GM19463 (cell line): ENCODE data around the gene AKR1C1.
"Not testable (repeated sequence)": the region's sequence is repeated elsewhere in the genome, so short reads cannot be mapped to it uniquely, and the experiment has no call there.

Experiments used
- ATAC-seq: cut with Tn5 transposase; IDR thresholded peaks from one replicate; pipeline ENCODE4 v1.9.1; 2021; ENCODE audit warnings: mild to moderate bottlenecking, moderate library complexity; ENCODE audit not compliant: unreplicated experiment

The AKR1C1 gene

GRCh38 chr10:5013385-5013784 is 50.2 kb downstream of the AKR1C1 start:
- ATAC-seq = no peak

- not testable (repeated sequence) for ATAC-seq
Observed at GRCh38 chr10:5014200-5014910, 51.1 kb downstream of the AKR1C1 start.

GRCh38 chr10:5014936-5015335 is 51.7 kb downstream of the AKR1C1 start:
- ATAC-seq = no peak

DNA sequence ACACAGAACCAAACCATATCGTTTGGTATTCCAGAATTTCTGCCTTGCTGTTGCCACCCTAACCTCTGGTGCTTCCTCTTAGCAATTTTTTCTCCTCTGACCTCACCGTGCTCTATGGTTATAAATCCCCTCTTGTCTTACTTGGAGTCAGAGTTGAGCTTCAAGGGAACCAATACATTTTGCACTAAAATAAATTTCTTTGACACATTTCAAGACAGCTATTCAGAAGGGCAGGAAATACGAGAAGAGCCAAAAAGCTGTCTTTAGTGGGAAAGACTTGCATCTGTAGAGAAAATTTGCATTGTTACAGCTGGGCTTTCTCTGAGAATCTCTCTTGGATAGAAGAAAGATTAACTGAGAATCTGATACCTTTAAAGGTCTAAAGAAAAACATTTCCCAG is 54.9 kb downstream of the AKR1C1 start:
- no peak for ATAC-seq

GRCh38 chr10:5018671-5019277 is 55.6 kb downstream of the AKR1C1 start:
- not testable (repeated sequence) for ATAC-seq

- not testable (repeated sequence) for ATAC-seq
Observed at GRCh38 chr10:5019770-5020612, 56.8 kb downstream of the AKR1C1 start.

GRCh38 chr10:5021624-5022290 is 58.5 kb downstream of the AKR1C1 start:
- not testable (repeated sequence) for ATAC-seq

- no peak for ATAC-seq
Observed at GRCh38 chr10:5023177-5023805, 60.1 kb downstream of the AKR1C1 start.

- ATAC-seq = not testable (repeated sequence)
Observed at GRCh38 chr10:5025461-5025881, 62.3 kb downstream of the AKR1C1 start.

DNA sequence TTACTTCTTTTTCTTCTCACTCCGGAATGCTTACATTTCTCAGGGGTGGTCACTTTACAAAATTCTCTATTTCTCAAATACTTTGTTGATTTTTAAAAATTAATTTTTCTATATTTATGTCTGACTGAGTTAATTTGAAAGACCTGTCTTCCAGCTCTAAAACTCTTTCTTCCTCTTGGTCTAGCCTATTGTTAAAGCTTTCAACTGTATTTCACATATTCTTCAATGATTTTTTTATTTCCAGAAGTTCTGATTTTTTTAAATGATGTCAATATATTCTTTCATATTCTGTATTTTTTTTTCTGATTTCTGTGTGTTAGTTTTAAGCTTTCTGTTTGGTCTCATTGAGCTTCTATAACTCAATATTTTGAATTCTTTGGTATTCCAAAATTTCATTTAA is 67.8 kb downstream of the AKR1C1 start:
- ATAC-seq = no peak

GRCh38 chr10:5031588-5031987 is 68.4 kb downstream of the AKR1C1 start:
- ATAC-seq = not testable (repeated sequence)

GRCh38 chr10:5032444-5032843 is 69.2 kb downstream of the AKR1C1 start:
- not testable (repeated sequence) for ATAC-seq
